GM12878 (cell line): Measurements from ENCODE around the gene PDXDC1. TPM values are rescaled to one million over a fixed set of nuclear protein-coding genes. Genes with fewer than 3 reads are reported as not detected.

Experiments used
- ASH2L ChIP-seq: fragments of 300-600, 200-600 bp; sonication (generic); IDR thresholded peaks from 2 replicates; pipeline ENCODE4 v1.6.1; 2017; ENCODE audit warnings: low read depth, mild to moderate bottlenecking, borderline replicate concordance
- BACH1 ChIP-seq: fragments of 450-650 bp; IDR thresholded peaks from 2 replicates; pipeline ENCODE4 v1.6.1; 2017; ENCODE audit warnings: mild to moderate bottlenecking, borderline replicate concordance
- BCLAF1 ChIP-seq: fragments of 450-650 bp; IDR thresholded peaks from 2 replicates; pipeline ENCODE4 v1.6.1; 2017; ENCODE audit warnings: antibody characterized with exemption, mild to moderate bottlenecking, moderate library complexity
- DPF2 ChIP-seq: fragments of 450-650 bp; IDR thresholded peaks from 2 replicates; pipeline ENCODE4 v1.6.1; 2017; ENCODE audit warnings: mild to moderate bottlenecking
- E4F1 ChIP-seq: fragments of 450-650 bp; IDR thresholded peaks from 2 replicates; pipeline ENCODE4 v1.6.1; 2018; ENCODE audit warnings: borderline replicate concordance, mild to moderate bottlenecking; ENCODE audit not compliant: partially characterized antibody
- HCFC1 ChIP-seq: fragments of 150-350 bp; IDR thresholded peaks from 2 replicates; pipeline ENCODE4 v1.6.1; 2014; ENCODE audit warnings: low read length
- MLLT1 ChIP-seq: fragments of 450-650 bp; IDR thresholded peaks from 2 replicates; pipeline ENCODE4 v1.6.1; 2016; ENCODE audit warnings: mild to moderate bottlenecking
- MTA2 ChIP-seq: fragments of 450-650 bp; IDR thresholded peaks from 2 replicates; pipeline ENCODE4 v1.6.1; 2016; ENCODE audit warnings: low read depth, mild to moderate bottlenecking, moderate library complexity
- MXI1 ChIP-seq: fragments of 150-350 bp; IDR thresholded peaks from 2 replicates; pipeline ENCODE4 v1.6.1; 2011; ENCODE audit warnings: low read depth, mild to moderate bottlenecking, inconsistent platforms, low read length, improper control_type of control experiment
- NBN ChIP-seq: fragments of 450-650 bp; IDR thresholded peaks from 2 replicates; pipeline ENCODE4 v1.6.1; 2016
- YY1 ChIP-seq: IDR thresholded peaks from 2 replicates; pipeline ENCODE4 v1.6.1; 2011; ENCODE audit warnings: low read depth, mild to moderate bottlenecking, low read length
- ZBTB40 ChIP-seq: fragments of 450-650 bp; IDR thresholded peaks from 2 replicates; pipeline ENCODE4 v1.6.1; 2016; ENCODE audit warnings: mild to moderate bottlenecking, moderate library complexity, borderline replicate concordance
- polyA plus RNA-seq, 11 experiments: library from polyadenylated mRNA; depleted of rRNA in 4 of 11; unstranded in 6 of 11; stranded (reverse) in 5 of 11; fragments of >200 nt; fragmentation: Nextera tagmentation in 4 of 11; fragmentation: Illumina TruSeq in 1 of 11; extraction: Ambion mirVana in 4 of 11; extraction: Trizol in 1 of 11; gene quantifications; 1 replicate in 1 of 11; 2 replicates in 10 of 11; pipeline versions ENCODE4 v1.2.1 to v1.2.3, GENCODE V29; 2011 to 2016; ENCODE audit warnings: inconsistent platforms in 2 of 11, missing spikeins in 2 of 11, low read depth in 1 of 11
- total RNA-seq, 4 experiments: library from RNA; depleted of rRNA in 3 of 4; stranded (reverse); fragments of >200 nt in 3 of 4; fragmentation: Illumina TruSeq in 1 of 4; extraction: Trizol in 1 of 4; gene quantifications; 2 replicates each; pipeline versions ENCODE4 v1.2.1 to v1.2.3, GENCODE V29; 2013 to 2021
- TF ChIP-seq, protein P1 (sequence below): fragments of 450-650 bp; IDR thresholded peaks from 2 replicates; pipeline ENCODE4 v1.6.1; 2016; ENCODE audit warnings: mild to moderate bottlenecking
- TF ChIP-seq, protein P2 (sequence below): fragments of 450-650 bp; IDR thresholded peaks from 2 replicates; pipeline ENCODE4 v1.6.1; 2017; ENCODE audit warnings: low read depth, mild to moderate bottlenecking, moderate library complexity

Gene PDXDC1
- total and polyA plus RNA-seq, 10 of the 15 experiments (the other 5 are each of a cell fraction or from before 2014, with no cell fraction given), result 6.1 to 78.2 (median 53.8) TPM

DNA sequence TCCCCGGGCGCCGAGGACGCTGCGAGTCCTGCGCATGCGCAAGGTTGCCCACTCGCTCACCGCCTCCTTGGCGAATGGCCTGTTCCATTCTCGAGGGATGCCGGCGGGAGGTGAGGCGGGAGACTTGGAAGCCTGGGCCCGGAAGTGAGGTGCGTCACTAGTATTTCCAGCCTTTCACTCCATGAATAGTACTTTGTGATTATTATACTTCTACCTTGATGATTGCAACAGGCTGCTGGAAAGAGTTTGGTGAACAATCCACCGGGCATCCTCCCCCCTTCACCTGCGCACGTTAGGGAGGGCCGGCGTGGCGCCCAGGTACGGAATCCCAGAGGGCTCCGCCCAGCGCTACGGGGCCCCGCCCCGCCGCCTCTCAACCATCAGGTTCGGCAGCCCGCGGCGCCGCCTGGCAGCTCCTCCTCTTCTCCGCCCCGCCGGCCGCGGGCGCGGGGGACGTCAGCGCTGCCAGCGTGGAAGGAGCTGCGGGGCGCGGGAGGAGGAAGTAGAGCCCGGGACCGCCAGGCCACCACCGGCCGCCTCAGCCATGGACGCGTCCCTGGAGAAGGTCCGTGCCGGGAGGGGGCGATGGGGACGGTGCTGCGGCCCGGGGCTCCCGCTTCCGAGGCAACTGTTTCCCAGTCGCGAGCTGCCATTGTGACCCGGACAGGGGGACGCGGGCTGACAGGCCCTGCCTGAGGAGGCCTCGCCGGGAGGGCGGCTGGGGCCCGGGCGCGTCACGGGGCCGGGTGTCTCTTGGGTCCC, at the start of gene PDXDC1 (continued):
- TF ChIP-seq, protein P1, sequence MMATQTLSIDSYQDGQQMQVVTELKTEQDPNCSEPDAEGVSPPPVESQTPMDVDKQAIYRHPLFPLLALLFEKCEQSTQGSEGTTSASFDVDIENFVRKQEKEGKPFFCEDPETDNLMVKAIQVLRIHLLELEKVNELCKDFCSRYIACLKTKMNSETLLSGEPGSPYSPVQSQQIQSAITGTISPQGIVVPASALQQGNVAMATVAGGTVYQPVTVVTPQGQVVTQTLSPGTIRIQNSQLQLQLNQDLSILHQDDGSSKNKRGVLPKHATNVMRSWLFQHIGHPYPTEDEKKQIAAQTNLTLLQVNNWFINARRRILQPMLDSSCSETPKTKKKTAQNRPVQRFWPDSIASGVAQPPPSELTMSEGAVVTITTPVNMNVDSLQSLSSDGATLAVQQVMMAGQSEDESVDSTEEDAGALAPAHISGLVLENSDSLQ, result 0 out of 2 replicates have a peak, but pooled peaks have one; percentile 21
- TF ChIP-seq ASH2L (peak; percentile 60; the same call in 1 of the 2 replicates), BACH1 (peak; percentile 72; the same call in 1 of the 2 replicates), E4F1 (peak; percentile 81), BCLAF1 (peak; percentile 90), HCFC1 (peak; percentile 40; the same call in 1 of the 2 replicates), YY1 (peak; percentile 71), ZBTB40 (peak; percentile 36; the same call in 1 of the 2 replicates), NBN (0 out of 2 replicates have a peak, but pooled peaks have one; percentile 56), MXI1 (peak; percentile 53; the same call in 1 of the 2 replicates), DPF2 (peak; percentile 81; the same call in 1 of the 2 replicates), MLLT1 (peak; percentile 56; the same call in 1 of the 2 replicates), MTA2 (0 out of 2 replicates have a peak, but pooled peaks have one; percentile 25)
- TF ChIP-seq, protein P2, sequence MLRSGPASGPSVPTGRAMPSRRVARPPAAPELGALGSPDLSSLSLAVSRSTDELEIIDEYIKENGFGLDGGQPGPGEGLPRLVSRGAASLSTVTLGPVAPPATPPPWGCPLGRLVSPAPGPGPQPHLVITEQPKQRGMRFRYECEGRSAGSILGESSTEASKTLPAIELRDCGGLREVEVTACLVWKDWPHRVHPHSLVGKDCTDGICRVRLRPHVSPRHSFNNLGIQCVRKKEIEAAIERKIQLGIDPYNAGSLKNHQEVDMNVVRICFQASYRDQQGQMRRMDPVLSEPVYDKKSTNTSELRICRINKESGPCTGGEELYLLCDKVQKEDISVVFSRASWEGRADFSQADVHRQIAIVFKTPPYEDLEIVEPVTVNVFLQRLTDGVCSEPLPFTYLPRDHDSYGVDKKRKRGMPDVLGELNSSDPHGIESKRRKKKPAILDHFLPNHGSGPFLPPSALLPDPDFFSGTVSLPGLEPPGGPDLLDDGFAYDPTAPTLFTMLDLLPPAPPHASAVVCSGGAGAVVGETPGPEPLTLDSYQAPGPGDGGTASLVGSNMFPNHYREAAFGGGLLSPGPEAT, result peak; percentile 95
